HL-60 (cell line): Measurements from ENCODE around the gene FLOT1.

ENCODE experiments used
- CTCF ChIP-seq: IDR thresholded peaks from one replicate; pipeline ENCODE4 v1.5.1; 2011; ENCODE audit warnings: low read length, control low read depth, inconsistent platforms; ENCODE audit not compliant: insufficient read depth
- POLR2AphosphoS5 ChIP-seq: IDR thresholded peaks from 2 replicates; pipeline ENCODE4 v1.6.1; 2012; ENCODE audit warnings: low read depth
- REST ChIP-seq: IDR thresholded peaks from 2 replicates; pipeline ENCODE4 v1.6.1; 2012; ENCODE audit warnings: low read depth; ENCODE audit not compliant: insufficient replicate concordance

GRCh38 chr6:30705620-30706019 is 36.9 kb downstream of the FLOT1 start:
- no peak for TF ChIP-seq CTCF
- no peak for TF ChIP-seq REST
- TF ChIP-seq POLR2AphosphoS5 = no peak
